Measurements from ENCODE around the gene ARHGEF19.

DNA sequence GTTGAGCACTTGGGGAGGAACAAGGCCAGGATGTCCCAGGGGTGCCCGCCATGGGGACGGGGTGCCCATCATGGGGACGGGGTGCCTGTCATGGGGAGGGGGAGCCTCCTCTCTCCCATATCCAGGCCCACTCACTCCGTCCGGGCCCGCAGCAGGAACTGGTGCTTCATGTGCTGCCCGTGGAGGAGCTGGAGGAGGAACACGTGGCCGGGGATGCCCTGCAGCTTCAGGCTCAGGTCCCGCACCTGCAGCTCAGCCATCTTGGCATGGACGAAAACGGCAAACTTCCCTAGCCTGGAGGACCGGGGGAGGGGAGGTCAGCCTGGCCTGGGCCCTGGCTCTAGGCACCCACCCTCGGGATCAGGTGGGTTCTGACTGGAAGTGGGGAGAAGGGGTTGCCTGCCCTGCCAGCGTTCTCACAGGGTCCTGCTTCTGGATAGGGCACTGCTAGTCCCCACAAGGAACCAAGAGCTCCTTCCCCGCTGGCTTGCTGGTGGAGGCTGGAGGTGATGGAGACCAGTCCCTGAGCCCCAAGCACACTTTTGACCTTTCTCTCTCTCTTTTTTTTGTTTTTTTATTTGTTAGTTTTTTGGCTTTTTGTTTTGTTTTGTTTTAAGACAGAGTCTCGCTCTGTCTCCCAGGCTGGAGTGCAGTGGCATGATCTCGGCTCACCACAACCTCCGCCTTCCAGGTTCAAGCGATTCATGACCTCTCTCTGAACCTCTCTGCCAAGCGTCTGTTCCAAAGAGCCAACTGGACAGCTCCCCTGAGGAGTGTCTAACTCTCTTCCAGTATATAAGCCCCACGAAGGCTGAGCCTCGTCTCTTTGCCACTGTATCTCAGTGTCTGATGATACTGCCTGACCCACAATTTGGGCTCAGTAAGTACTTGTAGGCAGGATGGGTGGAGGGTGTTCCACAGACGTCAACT is 9.9 kb downstream of the ARHGEF19 start:
- TF ChIP-seq, protein P1, sequence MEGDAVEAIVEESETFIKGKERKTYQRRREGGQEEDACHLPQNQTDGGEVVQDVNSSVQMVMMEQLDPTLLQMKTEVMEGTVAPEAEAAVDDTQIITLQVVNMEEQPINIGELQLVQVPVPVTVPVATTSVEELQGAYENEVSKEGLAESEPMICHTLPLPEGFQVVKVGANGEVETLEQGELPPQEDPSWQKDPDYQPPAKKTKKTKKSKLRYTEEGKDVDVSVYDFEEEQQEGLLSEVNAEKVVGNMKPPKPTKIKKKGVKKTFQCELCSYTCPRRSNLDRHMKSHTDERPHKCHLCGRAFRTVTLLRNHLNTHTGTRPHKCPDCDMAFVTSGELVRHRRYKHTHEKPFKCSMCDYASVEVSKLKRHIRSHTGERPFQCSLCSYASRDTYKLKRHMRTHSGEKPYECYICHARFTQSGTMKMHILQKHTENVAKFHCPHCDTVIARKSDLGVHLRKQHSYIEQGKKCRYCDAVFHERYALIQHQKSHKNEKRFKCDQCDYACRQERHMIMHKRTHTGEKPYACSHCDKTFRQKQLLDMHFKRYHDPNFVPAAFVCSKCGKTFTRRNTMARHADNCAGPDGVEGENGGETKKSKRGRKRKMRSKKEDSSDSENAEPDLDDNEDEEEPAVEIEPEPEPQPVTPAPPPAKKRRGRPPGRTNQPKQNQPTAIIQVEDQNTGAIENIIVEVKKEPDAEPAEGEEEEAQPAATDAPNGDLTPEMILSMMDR (IDR thresholded peaks at IDR 0.05; ENCODE audit: low read depth, low read length, poor library complexity, severe bottlenecking), result no peak
- TF ChIP-seq EZH2phosphoT487 (IDR thresholded peaks at IDR 0.05; ENCODE audit: borderline replicate concordance, low read length), result no peak

Measured in DOHH2 (cell line).